IMR-90 (cell line): ENCODE results near the gene ZNF268. TPM values are rescaled to one million over a fixed set of nuclear protein-coding genes. Genes with fewer than 3 reads are reported as not detected.

Experiments used
- ATAC-seq: fragments of 200-7000 bp; cut with Tn5 transposase; 2 replicates; pipeline ENCODE4 v1.9.1; 2020; ENCODE audit warnings: low read depth, mild to moderate bottlenecking, moderate library complexity
- BruUV-seq: library from RNA; stranded (reverse); fragments of 400-500 nt; replicated peaks from 2 replicates; lab custom pipeline; 2021; lab: Mats Ljungman, UMichigan
- CTCF ChIA-PET: fragments of 300-600 bp; formaldehyde crosslinking; extraction: SDS; loops from one replicate; lab custom pipeline; 2021; ENCODE audit warnings: antibody characterized with exemption; lab: Yijun Ruan, JAX
- POLR2A ChIA-PET: fragments of 300-600 bp; sonication (Branson Sonifier 250); formaldehyde crosslinking; loops from one replicate; lab custom pipeline; 2022; ENCODE audit warnings: antibody characterized with exemption; ENCODE audit not compliant: unreplicated experiment; lab: Charles Lee
- DNase-seq: peaks from one replicate; pipeline ENCODE4 v3.0.0; 2013
- H2AFZ ChIP-seq: replicated peaks from 2 replicates; pipeline ENCODE3; 2013; ENCODE audit warnings: low read length, mild to moderate bottlenecking; ENCODE audit not compliant: poor library complexity
- H2AK5ac ChIP-seq: 2 replicates; pipeline ENCODE4 v1.6.1; 2013; ENCODE audit warnings: low read depth, low read length, inconsistent platforms
- H2AK9ac ChIP-seq: replicated peaks from 2 replicates; pipeline ENCODE3; 2013; ENCODE audit warnings: mild to moderate bottlenecking, low read depth, low read length, moderate library complexity; ENCODE audit not compliant: poor library complexity
- H2BK120ac ChIP-seq: 2 replicates; pipeline ENCODE4 v1.6.1; 2013; ENCODE audit warnings: low read depth, low read length, inconsistent platforms
- H2BK15ac ChIP-seq: 3 replicates; pipeline ENCODE4 v1.6.1; 2013; ENCODE audit warnings: low read depth, low read length, inconsistent platforms
- H2BK20ac ChIP-seq: 2 replicates; pipeline ENCODE4 v1.6.1; 2013; ENCODE audit warnings: low read depth, mild to moderate bottlenecking, inconsistent platforms, low read length, moderate library complexity
- H2BK5ac ChIP-seq: 2 replicates; pipeline ENCODE4 v1.6.1; 2013; ENCODE audit warnings: mild to moderate bottlenecking, low read depth, low read length, inconsistent platforms; ENCODE audit not compliant: poor library complexity, severe bottlenecking
- H3K14ac ChIP-seq: replicated peaks from 2 replicates; pipeline ENCODE4 v1.6.1; 2013; ENCODE audit warnings: low read depth, low read length, inconsistent platforms
- H3K18ac ChIP-seq: 2 replicates; pipeline ENCODE4 v1.6.1; 2013; ENCODE audit warnings: low read depth, low read length, control low read depth
- H3K23ac ChIP-seq: 2 replicates; pipeline ENCODE4 v1.6.1; 2013; ENCODE audit warnings: low read depth, low read length, inconsistent platforms
- H3K27ac ChIP-seq: 2 replicates; pipeline ENCODE4 v1.5.1; 2013; ENCODE audit warnings: mild to moderate bottlenecking, control low read depth, low read length; ENCODE audit not compliant: insufficient read depth
- H3K27me3 ChIP-seq: 2 replicates; pipeline ENCODE4 v1.6.1; 2013; ENCODE audit warnings: low read length; ENCODE audit not compliant: control insufficient read depth, insufficient read depth
- H3K36me3 ChIP-seq: 2 replicates; pipeline ENCODE4 v1.6.1; 2013; ENCODE audit warnings: low read length, mixed read lengths; ENCODE audit not compliant: control insufficient read depth, insufficient read depth
- H3K4ac ChIP-seq: 2 replicates; pipeline ENCODE4 v1.6.1; 2013; ENCODE audit warnings: low read depth, low read length, inconsistent platforms
- H3K4me1 ChIP-seq: 2 replicates; pipeline ENCODE4 v1.6.1; 2013; ENCODE audit warnings: low read length, mixed read lengths; ENCODE audit not compliant: control insufficient read depth, insufficient read depth
- H3K4me2 ChIP-seq: 2 replicates; pipeline ENCODE4 v1.6.1; 2013; ENCODE audit warnings: low read depth, mild to moderate bottlenecking, control low read depth, low read length, moderate library complexity
- H3K4me3 ChIP-seq: 2 replicates; pipeline ENCODE4 v1.5.1; 2013; ENCODE audit warnings: low read depth, mild to moderate bottlenecking, control low read depth, low read length, moderate library complexity; ENCODE audit not compliant: insufficient read depth
- H3K56ac ChIP-seq: 2 replicates; pipeline ENCODE4 v1.6.1; 2013; ENCODE audit warnings: low read length, inconsistent platforms; ENCODE audit not compliant: insufficient read depth; ENCODE audit errors: extremely low read depth
- H3K79me1 ChIP-seq, 2 experiments: 2 replicates each; pipeline ENCODE4 v1.6.1; 2013; ENCODE audit warnings: low read length in 2 of 2, inconsistent platforms in 1 of 2, low read depth in 1 of 2
- H3K9ac ChIP-seq: 2 replicates; pipeline ENCODE4 v1.6.1; 2013; ENCODE audit warnings: low read depth, low read length, control low read depth
- H3K9me1 ChIP-seq: 2 replicates; pipeline ENCODE4 v1.6.1; 2013; ENCODE audit warnings: low read length, inconsistent platforms; ENCODE audit not compliant: insufficient read depth
- H3K9me3 ChIP-seq: 2 replicates; pipeline ENCODE4 v1.6.1; 2013; ENCODE audit warnings: low read length; ENCODE audit not compliant: control insufficient read depth, insufficient read depth
- H4K20me1 ChIP-seq: 2 replicates; pipeline ENCODE4 v1.6.1; 2013; ENCODE audit warnings: low read length, inconsistent platforms; ENCODE audit not compliant: insufficient read depth
- H4K5ac ChIP-seq: 2 replicates; pipeline ENCODE4 v1.6.1; 2013; ENCODE audit warnings: mild to moderate bottlenecking, low read depth, low read length, control low read depth
- H4K8ac ChIP-seq, 2 experiments: 2 replicates each; pipeline ENCODE4 v1.6.1; 2013; ENCODE audit warnings: low read depth in 2 of 2, low read length in 2 of 2, control low read depth in 1 of 2, inconsistent platforms in 1 of 2
- H4K91ac ChIP-seq: 2 replicates; pipeline ENCODE4 v1.6.1; 2013; ENCODE audit warnings: low read depth, low read length, inconsistent platforms; ENCODE audit not compliant: insufficient read depth
- BHLHE40 ChIP-seq: fragments of 150-350 bp; IDR thresholded peaks from 2 replicates; pipeline ENCODE4 v1.6.1; 2016; ENCODE audit warnings: mild to moderate bottlenecking, low read depth, low read length
- CHD1 ChIP-seq: IDR thresholded peaks from 2 replicates; pipeline ENCODE4 v1.6.1; 2012; ENCODE audit warnings: low read depth, low read length, improper control_type of control experiment
- FOS ChIP-seq: fragments of 150-350 bp; IDR thresholded peaks from 2 replicates; pipeline ENCODE4 v1.6.1; 2016; ENCODE audit warnings: low read depth, low read length
- MAZ ChIP-seq: IDR thresholded peaks from 2 replicates; pipeline ENCODE4 v1.6.1; 2012; ENCODE audit warnings: low read depth, mild to moderate bottlenecking, low read length, improper control_type of control experiment, moderate library complexity, borderline replicate concordance
- NFE2L2 ChIP-seq: fragments of 150-350 bp; IDR thresholded peaks from 2 replicates; pipeline ENCODE4 v1.6.1; 2016; ENCODE audit warnings: low read depth, mild to moderate bottlenecking, low read length
- RCOR1 ChIP-seq: IDR thresholded peaks from 2 replicates; pipeline ENCODE4 v1.6.1; 2012; ENCODE audit warnings: mild to moderate bottlenecking, low read length, improper control_type of control experiment; ENCODE audit not compliant: insufficient replicate concordance
- SMC3 ChIP-seq: fragments of 150-350 bp; IDR thresholded peaks from 2 replicates; pipeline ENCODE4 v1.6.1; 2016; ENCODE audit warnings: low read depth, mild to moderate bottlenecking, antibody characterized with exemption, low read length, moderate library complexity
- WGBS, 2 experiments: methylation state at CpG; one replicate each; pipeline versions ENCODE4 v1.1.5 to v1.1.7; 2013; ENCODE audit warnings: missing lambda C conversion rate in 2 of 2; ENCODE audit not compliant: insufficient read length in 1 of 2; ENCODE audit errors: extremely low coverage in 2 of 2; 5-methylcytosine and 5-hydroxymethylcytosine counted together
- dilution Hi-C: fragments of 300-500 bp; cut with HindIII; formaldehyde crosslinking; loops from one replicate; pipeline ENCODE4 v1.14.3; 2018; ENCODE audit warnings: low sequenced_read_pairs; ENCODE audit not compliant: unreplicated experiment
- in situ Hi-C: fragments of 300-500 bp; cut with MboI; formaldehyde crosslinking; loops from 3 replicates; pipeline ENCODE4 v1.14.3; 2019; ENCODE audit warnings: low sequenced_read_pairs, inconsistent platforms, mixed read lengths
- intact Hi-C: fragments of 100-400 bp; cut with micrococcal nuclease; formaldehyde crosslinking; loops from 2 replicates; pipeline ENCODE4 v1.10.0; 2022
- polyA plus RNA-seq, 3 experiments: library from polyadenylated mRNA; depleted of rRNA; stranded (reverse); fragments of >200 nt; gene quantifications; 2 replicates each; pipeline ENCODE4 v1.2.3, GENCODE V29; 2012; ENCODE audit warnings: low replicate concordance in 1 of 3
- total RNA-seq: library from RNA; depleted of rRNA; stranded (reverse); fragments of >200 nt; gene quantifications from 2 replicates; pipeline ENCODE4 v1.2.3, GENCODE V29; 2012
- TF ChIP-seq, protein P1 (sequence below): conservative IDR thresholded peaks from 2 replicates; pipeline ENCODE4 v1.5.1; 2012; ENCODE audit warnings: mild to moderate bottlenecking, low read depth, low read length, improper control_type of control experiment
- TF ChIP-seq, protein P2 (sequence below): fragments of 150-350 bp; IDR thresholded peaks from 2 replicates; pipeline ENCODE4 v1.6.1; 2017; ENCODE audit warnings: mild to moderate bottlenecking, antibody characterized with exemption, low read length, low read depth

Gene ZNF268
- total and polyA plus RNA-seq, 2 of the 4 experiments (the other 2 are of a cell fraction) = 6.7 to 54.5 TPM

DNA sequence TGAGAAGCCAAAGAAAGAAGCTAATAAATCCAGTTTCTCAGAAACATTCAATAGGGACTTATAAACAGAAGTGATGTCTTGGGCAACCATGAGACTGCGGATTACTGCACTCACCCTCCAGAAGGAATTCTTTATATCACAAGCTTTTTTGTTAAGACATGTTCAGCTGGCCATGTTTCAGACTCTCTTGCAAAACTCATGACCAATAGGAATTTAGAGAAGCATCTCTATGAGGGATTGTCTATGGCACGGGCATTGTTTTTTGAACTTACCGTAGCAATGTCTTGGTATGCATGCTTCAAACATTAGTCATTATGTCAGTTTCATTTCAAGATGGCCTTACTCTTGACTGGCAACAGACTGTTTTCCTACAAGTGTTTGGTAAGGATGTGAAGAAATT lies 15.5 kb upstream of the ZNF268 start:
- H3K36me3 ChIP-seq = no peaks in the 10 kb centered on the region
- POLR2A ChIA-PET = no interaction called here
- H3K27me3 ChIP-seq = no peaks in the 10 kb centered on the region
- no TSS peak for BruUV-seq
- CTCF ChIA-PET = no interaction called here
- no peak overlapping the region for H3K14ac ChIP-seq
- no peak overlapping the region for H2BK120ac ChIP-seq
- H3K4me2 ChIP-seq = no peak overlapping the region
- H3K9me3 ChIP-seq = peaks cover 14% of the 10 kb centered on the region
- no peaks in the 10 kb centered on the region for H3K4me1 ChIP-seq
- DNase-seq (no peak), ATAC-seq (no peak)
- no peak overlapping the region for H2BK15ac ChIP-seq
- H3K23ac ChIP-seq = no peak overlapping the region
- no peak overlapping the region for H3K18ac ChIP-seq
- no peak overlapping the region for H4K91ac ChIP-seq
- dilution Hi-C loops (no loop called here), intact Hi-C loops (no loop called here), in situ Hi-C loops (no loop called here)
- no peak overlapping the region for H3K9ac ChIP-seq
- H3K9me1 ChIP-seq = no peaks in the 10 kb centered on the region
- H3K56ac ChIP-seq = no peak overlapping the region
- no peaks in the 10 kb centered on the region for H3K79me1 ChIP-seq
- no peak overlapping the region for H2BK5ac ChIP-seq
- H4K8ac ChIP-seq = no peak overlapping the region
- H2AK9ac ChIP-seq = no peak overlapping the region
- no CpG with 5 or more reads among the region's 3 CpGs for WGBS, 2 experiments
- H3K4ac ChIP-seq = no peak overlapping the region
- no peak overlapping the region for H2BK20ac ChIP-seq
- H3K27ac ChIP-seq = no peak overlapping the region
- no peak overlapping the region for H2AK5ac ChIP-seq
- no peak overlapping the region for H2AFZ ChIP-seq
- H4K5ac ChIP-seq = no peak overlapping the region
- no peaks in the 10 kb centered on the region for H4K20me1 ChIP-seq
- no peak overlapping the region for H3K4me3 ChIP-seq
- TF ChIP-seq, protein P1, sequence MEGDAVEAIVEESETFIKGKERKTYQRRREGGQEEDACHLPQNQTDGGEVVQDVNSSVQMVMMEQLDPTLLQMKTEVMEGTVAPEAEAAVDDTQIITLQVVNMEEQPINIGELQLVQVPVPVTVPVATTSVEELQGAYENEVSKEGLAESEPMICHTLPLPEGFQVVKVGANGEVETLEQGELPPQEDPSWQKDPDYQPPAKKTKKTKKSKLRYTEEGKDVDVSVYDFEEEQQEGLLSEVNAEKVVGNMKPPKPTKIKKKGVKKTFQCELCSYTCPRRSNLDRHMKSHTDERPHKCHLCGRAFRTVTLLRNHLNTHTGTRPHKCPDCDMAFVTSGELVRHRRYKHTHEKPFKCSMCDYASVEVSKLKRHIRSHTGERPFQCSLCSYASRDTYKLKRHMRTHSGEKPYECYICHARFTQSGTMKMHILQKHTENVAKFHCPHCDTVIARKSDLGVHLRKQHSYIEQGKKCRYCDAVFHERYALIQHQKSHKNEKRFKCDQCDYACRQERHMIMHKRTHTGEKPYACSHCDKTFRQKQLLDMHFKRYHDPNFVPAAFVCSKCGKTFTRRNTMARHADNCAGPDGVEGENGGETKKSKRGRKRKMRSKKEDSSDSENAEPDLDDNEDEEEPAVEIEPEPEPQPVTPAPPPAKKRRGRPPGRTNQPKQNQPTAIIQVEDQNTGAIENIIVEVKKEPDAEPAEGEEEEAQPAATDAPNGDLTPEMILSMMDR = no peak
- TF ChIP-seq RCOR1 (no peak), CHD1 (no peak), BHLHE40 (no peak), SMC3 (no peak), FOS (no peak), NFE2L2 (no peak), MAZ (no peak)
- TF ChIP-seq, protein P2, sequence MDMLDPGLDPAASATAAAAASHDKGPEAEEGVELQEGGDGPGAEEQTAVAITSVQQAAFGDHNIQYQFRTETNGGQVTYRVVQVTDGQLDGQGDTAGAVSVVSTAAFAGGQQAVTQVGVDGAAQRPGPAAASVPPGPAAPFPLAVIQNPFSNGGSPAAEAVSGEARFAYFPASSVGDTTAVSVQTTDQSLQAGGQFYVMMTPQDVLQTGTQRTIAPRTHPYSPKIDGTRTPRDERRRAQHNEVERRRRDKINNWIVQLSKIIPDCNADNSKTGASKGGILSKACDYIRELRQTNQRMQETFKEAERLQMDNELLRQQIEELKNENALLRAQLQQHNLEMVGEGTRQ = no peak
